AG04450 (cell line): ENCODE results near the gene SLC37A4. TPM values are rescaled to one million over a fixed set of nuclear protein-coding genes. Genes with fewer than 3 reads are reported as not detected.

ENCODE experiments used
- CTCF ChIA-PET: fragments of 300-600, 350-600 bp; formaldehyde crosslinking; extraction: SDS; loops from one replicate; lab custom pipeline; 2022; ENCODE audit warnings: antibody characterized with exemption, inconsistent platforms; lab: Charles Lee
- POLR2A ChIA-PET: fragments of 350-600 bp; formaldehyde crosslinking; extraction: SDS; loops from one replicate; lab custom pipeline; 2021; ENCODE audit warnings: antibody characterized with exemption, inconsistent platforms; lab: Yijun Ruan, JAX
- DNase-seq: peaks from one replicate; pipeline ENCODE4 v3.0.0-alpha.2; 2011; ENCODE audit warnings: low read depth, low spot score
- H3K27ac ChIP-seq: one replicate; pipeline ENCODE4 v1.5.1; 2012; ENCODE audit warnings: low read depth, low read length, control low read depth
- H3K27me3 ChIP-seq: one replicate; pipeline ENCODE4 v1.6.0; 2012; ENCODE audit warnings: low read length; ENCODE audit not compliant: control insufficient read depth, insufficient read depth
- H3K4me3 ChIP-seq: 2 replicates; pipeline ENCODE4 v1.5.1; 2011; ENCODE audit warnings: mild to moderate bottlenecking, low read depth, low read length, control low read depth
- H3K9me3 ChIP-seq: 2 replicates; pipeline ENCODE4 v1.5.1; 2012; ENCODE audit warnings: low read length; ENCODE audit not compliant: control insufficient read depth, insufficient read depth
- polyA plus RNA-seq: library from polyadenylated mRNA; depleted of rRNA; stranded (reverse); fragments of >200 nt; gene quantifications from 2 replicates; pipeline ENCODE4 v1.2.3, GENCODE V29; 2011
- TF ChIP-seq, protein P1 (sequence below): IDR thresholded peaks from 2 replicates; pipeline ENCODE4 v1.5.1; 2011; ENCODE audit warnings: low read depth, low read length, control low read depth, inconsistent platforms

Gene SLC37A4
- polyA plus RNA-seq, 1 experiment: 14.9 TPM

DNA sequence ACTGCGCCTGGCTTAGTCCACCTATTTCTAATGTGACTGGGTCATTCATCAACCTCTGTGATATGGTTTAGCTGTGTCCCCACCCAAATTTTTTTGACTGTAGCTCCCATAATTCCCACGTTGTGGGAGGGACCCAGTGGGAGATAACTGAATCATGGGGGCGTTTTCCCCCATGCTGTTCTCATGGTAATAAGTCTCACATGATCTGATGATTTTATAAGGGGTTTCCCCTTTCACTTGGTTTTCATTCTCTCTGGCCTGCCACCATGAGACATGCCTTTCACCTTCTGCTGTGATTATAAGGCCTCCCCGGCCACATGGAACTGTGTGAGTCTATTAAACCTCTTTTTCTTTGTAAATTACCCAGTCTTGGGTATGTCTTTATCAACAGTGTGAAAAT is 24.0 kb downstream of the SLC37A4 start:
- TF ChIP-seq, protein P1, sequence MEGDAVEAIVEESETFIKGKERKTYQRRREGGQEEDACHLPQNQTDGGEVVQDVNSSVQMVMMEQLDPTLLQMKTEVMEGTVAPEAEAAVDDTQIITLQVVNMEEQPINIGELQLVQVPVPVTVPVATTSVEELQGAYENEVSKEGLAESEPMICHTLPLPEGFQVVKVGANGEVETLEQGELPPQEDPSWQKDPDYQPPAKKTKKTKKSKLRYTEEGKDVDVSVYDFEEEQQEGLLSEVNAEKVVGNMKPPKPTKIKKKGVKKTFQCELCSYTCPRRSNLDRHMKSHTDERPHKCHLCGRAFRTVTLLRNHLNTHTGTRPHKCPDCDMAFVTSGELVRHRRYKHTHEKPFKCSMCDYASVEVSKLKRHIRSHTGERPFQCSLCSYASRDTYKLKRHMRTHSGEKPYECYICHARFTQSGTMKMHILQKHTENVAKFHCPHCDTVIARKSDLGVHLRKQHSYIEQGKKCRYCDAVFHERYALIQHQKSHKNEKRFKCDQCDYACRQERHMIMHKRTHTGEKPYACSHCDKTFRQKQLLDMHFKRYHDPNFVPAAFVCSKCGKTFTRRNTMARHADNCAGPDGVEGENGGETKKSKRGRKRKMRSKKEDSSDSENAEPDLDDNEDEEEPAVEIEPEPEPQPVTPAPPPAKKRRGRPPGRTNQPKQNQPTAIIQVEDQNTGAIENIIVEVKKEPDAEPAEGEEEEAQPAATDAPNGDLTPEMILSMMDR: no peak
- POLR2A ChIA-PET: no interaction called here
- CTCF ChIA-PET: no interaction called here
- no peak overlapping the region for H3K4me3 ChIP-seq
- no peaks in the 10 kb centered on the region for H3K27me3 ChIP-seq
- no peak for DNase-seq
- H3K27ac ChIP-seq: no peak overlapping the region
- H3K9me3 ChIP-seq: no peaks in the 10 kb centered on the region

DNA sequence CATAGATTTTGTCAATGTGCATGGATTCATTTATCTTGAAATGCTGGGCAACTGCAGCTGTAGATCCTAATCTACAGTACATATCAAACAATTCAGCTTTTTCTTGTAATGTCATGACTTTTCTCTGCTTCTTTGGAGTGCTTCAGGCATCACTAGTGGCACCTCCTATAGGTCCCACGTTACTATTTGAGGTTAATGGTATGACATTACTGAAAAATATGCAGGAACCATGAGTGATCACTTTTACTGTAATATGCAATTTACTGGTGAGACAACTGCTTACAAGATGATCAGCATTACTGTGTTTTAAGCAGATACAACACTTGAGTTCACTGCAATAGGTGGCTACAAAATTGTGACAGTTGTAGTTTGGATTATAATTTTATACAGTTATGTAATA is 29.8 kb downstream of the SLC37A4 start:
- TF ChIP-seq, protein P1: no peak
- Histone ChIP-seq H3K27me3 (no peaks in the 10 kb centered on the region), H3K27ac (no peak overlapping the region), H3K4me3 (no peak overlapping the region), H3K9me3 (no peaks in the 10 kb centered on the region; the same call in 1 of the 2 replicates)
- ChIA-PET POLR2A (no interaction called here), CTCF (no interaction called here)
- DNase-seq: no peak

DNA sequence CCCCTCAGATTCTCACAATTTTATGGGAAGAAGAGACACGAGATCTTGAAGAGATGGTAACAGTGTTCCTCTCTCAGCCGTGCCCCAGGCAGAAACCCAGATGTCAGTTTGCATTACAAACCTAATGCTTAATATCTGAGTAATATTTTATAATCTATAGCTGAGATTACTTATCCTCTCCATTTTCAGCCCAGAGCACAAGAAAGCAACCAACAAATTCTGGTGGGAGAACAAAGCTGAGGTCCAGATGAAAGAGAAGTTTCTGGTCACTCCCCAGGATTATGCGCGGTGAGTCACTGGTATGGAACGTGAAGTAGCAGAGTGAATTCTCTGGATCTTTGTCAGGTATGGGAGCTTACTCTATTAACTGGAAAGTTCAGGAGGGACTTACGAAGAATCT is 31.9 kb downstream of the SLC37A4 start:
- H3K27me3 ChIP-seq: no peaks in the 10 kb centered on the region
- peak overlapping the region; percentile 73 for H3K27ac ChIP-seq
- peak; percentile 27 for DNase-seq
- H3K9me3 ChIP-seq: no peaks in the 10 kb centered on the region; the same call in 1 of the 2 replicates
- TF ChIP-seq, protein P1: no peak
- POLR2A ChIA-PET: interaction anchor here (0.7 kb wide), 1 partner anchor 20 kb away, joined by 4 read pairs; the partner anchor contains the start of gene TRAPPC4
- CTCF ChIA-PET: no interaction called here
- peak overlapping the region; percentile 85 for H3K4me3 ChIP-seq

DNA sequence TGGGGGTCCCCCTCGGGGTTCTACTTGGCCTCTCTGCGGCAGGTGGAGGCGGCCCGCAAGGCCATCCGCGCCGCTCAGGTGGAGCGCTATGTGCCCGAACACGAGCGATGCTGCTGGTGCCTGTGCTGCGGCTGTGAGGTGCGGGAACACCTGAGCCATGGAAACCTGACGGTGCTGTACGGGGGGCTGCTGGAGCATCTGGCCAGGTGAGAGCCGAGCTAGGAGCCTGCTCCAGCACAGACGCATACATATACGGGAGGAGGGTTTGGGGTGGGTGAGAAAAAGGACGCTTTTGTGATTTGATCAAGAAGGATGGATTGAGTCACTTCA is 32.3 kb downstream of the SLC37A4 start:
- TF ChIP-seq, protein P1: no peak
- CTCF ChIA-PET: no interaction called here
- peak overlapping the region; percentile 85 for H3K4me3 ChIP-seq
- no peaks in the 10 kb centered on the region; the same call in 1 of the 2 replicates for H3K9me3 ChIP-seq
- no peak for DNase-seq
- POLR2A ChIA-PET: interaction anchor here (1.2 kb wide), 1 partner anchor 9 kb away, joined by 10 read pairs; no protein-coding TSS in a partner anchor
- H3K27ac ChIP-seq: peak overlapping the region; percentile 73
- no peaks in the 10 kb centered on the region for H3K27me3 ChIP-seq

DNA sequence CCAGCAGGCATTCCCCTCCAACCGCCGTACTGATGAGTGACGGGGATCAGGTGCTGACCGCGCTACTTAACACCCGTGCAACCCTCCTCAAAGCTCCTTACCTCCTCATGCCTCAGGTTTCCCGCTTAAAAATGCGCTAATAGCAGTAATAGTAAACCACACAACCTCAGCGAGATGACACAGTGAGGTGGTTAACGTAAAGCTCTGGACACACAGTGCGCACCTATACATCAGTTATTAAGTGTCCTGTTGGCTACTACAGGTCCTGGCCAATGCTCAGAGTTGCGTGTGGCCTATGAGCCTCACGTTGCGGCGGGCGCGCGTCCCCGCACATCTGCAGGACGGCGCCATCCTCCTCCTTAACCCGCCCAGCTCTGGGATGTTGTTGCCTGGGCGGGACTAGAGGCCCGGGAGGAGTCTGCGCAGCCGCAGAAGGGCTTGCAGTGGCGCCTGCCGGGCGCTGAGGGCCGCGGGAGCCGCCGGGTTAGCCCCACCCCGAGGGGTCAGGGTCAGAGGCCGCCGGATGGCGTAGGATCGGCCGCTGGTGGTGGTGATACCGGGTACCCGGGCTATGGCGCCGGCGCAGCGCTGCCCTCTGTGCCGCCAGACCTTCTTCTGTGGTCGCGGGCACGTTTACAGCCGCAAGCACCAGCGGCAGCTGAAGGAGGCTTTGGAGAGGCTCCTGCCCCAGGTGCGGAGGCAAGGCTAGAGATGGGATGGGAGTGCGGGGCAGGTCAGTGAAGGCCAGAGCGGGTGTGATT is 32.9 kb downstream of the SLC37A4 start, which contains the start of gene CENATAC:
TSS of gene CENATAC (plus strand) at position 512 of the 761 bp plus-strand sequence. CDS start at position 572, 60 bp downstream.
- peak within 1 kb of the TSS; percentile 73 for H3K27ac ChIP-seq
- H3K27me3 ChIP-seq: no peaks in the 10 kb centered on the region
- peak within 1 kb of the TSS; percentile 85 for H3K4me3 ChIP-seq
- H3K9me3 ChIP-seq: no peaks in the 10 kb centered on the region; the same call in 1 of the 2 replicates
- peak; percentile 48 for DNase-seq
- ChIA-PET POLR2A (interaction anchor here (0.6 to 1.2 kb wide), 4 partner anchors 9 to 391 kb away, joined by 3 to 10 read pairs (median 4); partner anchors contain the start of genes PHLDB1, RPS25 and TRAPPC4), CTCF (interaction anchor here (1.0 kb wide), 1 partner anchor 331 kb away, joined by 3 read pairs; no protein-coding TSS in a partner anchor)
- TF ChIP-seq, protein P1: 0 out of 2 replicates have a peak, but pooled peaks have one; percentile 4
